Dendritic cell treated with granulocyte-macrophage colony-stimulating factor and Interleukin-4, amounts not matched to agents 40 ng/mL and 50 ng/mL, for 4 days (primary cell): Measurements from ENCODE around the gene CREBBP.

Source experiments
- H3K27ac Mint-ChIP-seq: one replicate; pipeline ENCODE4 v1.8.0; 2022; ENCODE audit warnings: mild to moderate bottlenecking, mixed read lengths
- H3K27me3 Mint-ChIP-seq: one replicate; pipeline ENCODE4 v1.8.0; 2022; ENCODE audit warnings: mild to moderate bottlenecking, mixed read lengths
- H3K36me3 Mint-ChIP-seq: one replicate; pipeline ENCODE4 v1.8.0; 2022; ENCODE audit warnings: low read depth, mixed read lengths
- H3K4me1 Mint-ChIP-seq: one replicate; pipeline ENCODE4 v1.8.0; 2022; ENCODE audit warnings: low read depth, mixed read lengths
- H3K4me3 Mint-ChIP-seq: one replicate; pipeline ENCODE4 v1.8.0; 2022; ENCODE audit warnings: mild to moderate bottlenecking, moderate library complexity, mixed read lengths
- H3K9me3 Mint-ChIP-seq: one replicate; pipeline ENCODE4 v1.8.0; 2022; ENCODE audit warnings: mixed read lengths
- intact Hi-C: fragments of 100-400 bp; cut with micrococcal nuclease; formaldehyde crosslinking; loops from one replicate; pipeline ENCODE4 v1.15.0; 2022

Gene CREBBP

DNA sequence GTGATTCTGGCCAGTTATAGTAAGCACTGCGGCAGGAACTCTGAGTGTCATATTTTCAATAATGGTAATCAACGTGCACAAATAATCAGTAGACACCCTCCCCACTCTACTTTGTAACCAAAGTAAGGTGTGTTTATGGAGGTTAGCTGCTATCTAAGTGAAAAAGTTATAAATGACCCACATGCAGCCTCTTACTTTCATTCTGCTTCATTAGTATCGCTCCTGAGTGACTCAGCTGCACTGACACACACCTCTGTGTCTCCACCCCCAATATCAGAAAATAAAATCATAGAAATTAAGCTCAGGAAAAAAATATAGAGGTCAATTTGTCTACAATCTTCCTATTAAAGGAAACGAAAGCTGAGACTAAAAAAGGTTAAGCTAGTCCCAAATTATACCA, 99.1 kb downstream of the CREBBP start:
- H3K4me3 Mint-ChIP-seq, result no peak overlapping the region
- H3K27ac Mint-ChIP-seq, result no peak overlapping the region
- no peaks in the 10 kb centered on the region for H3K9me3 Mint-ChIP-seq
- intact Hi-C loops, result no loop called here
- peaks cover 98% of the 10 kb centered on the region for H3K36me3 Mint-ChIP-seq
- no peaks in the 10 kb centered on the region for H3K27me3 Mint-ChIP-seq
- H3K4me1 Mint-ChIP-seq, result peaks cover 10% of the 10 kb centered on the region

DNA sequence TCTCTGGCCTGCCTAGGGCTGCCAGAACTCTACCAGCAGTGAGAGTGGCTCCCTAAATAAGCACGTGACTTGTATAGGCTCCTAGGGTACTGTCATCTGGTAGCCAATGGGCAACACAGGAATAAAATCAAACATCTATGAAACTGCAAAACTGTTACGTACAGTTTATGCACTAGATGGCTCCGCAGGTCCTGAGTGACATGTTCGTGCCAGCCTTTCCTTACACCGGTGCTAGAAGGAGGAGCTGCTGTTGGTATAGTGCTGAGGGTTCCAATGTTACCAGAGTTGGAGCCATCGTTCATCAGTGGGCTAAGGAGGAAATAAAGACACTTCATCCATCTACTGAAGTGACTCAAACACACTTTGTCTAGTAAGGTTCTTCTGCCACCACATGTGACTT, 99.9 kb downstream of the CREBBP start:
- H3K4me1 Mint-ChIP-seq, result peaks cover 5% of the 10 kb centered on the region
- H3K9me3 Mint-ChIP-seq, result no peaks in the 10 kb centered on the region
- no peak overlapping the region for H3K4me3 Mint-ChIP-seq
- no peak overlapping the region for H3K27ac Mint-ChIP-seq
- H3K27me3 Mint-ChIP-seq, result no peaks in the 10 kb centered on the region
- H3K36me3 Mint-ChIP-seq, result peaks cover 98% of the 10 kb centered on the region
- intact Hi-C loops, result no loop called here

DNA sequence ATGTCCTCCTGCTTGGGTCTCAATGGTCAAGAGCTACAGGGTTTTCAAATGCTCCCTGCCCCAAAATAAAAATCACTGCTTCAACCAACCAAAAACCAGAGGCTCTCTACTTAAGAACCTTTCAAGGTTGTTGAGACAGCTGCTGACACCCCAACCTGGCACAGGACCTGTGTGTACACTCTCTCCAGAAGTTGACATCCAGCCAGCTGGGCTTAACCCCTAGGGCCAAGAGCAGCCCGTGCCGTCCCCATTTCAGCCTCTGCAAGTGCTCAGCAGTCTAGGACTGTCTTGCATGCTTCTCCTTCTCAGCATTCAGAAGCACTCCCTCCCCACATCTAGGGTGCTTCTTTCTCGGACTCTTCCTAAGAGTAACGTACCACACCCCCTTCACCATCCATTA, 104.2 kb downstream of the CREBBP start:
- Mint-ChIP-seq H3K4me1 (no peaks in the 10 kb centered on the region), H3K27me3 (no peaks in the 10 kb centered on the region), H3K4me3 (no peak overlapping the region), H3K27ac (no peak overlapping the region), H3K9me3 (no peaks in the 10 kb centered on the region), H3K36me3 (peaks cover 98% of the 10 kb centered on the region)
- intact Hi-C loops, result no loop called here

DNA sequence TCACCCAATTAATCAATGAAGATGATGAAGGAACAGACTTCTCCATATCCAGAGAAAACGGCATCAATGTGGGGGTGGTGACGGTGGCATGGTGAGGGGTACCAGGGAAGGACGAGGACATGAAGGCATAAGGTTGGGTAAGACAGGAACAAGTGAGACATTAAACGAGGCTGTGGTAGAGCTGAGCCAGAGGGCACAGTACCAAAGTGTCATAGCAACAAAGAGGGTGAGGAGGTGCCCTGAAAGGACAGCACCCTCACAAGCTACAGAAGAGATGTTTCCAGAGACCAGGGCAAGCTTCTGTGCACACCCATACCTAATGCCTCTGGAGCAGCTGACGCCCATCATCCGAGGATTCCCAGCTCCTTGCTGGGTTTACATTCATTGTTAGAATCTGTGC, 105.7 kb downstream of the CREBBP start:
- H3K27me3 Mint-ChIP-seq, result no peaks in the 10 kb centered on the region
- no peaks in the 10 kb centered on the region for H3K9me3 Mint-ChIP-seq
- H3K4me1 Mint-ChIP-seq, result no peaks in the 10 kb centered on the region
- intact Hi-C loops, result no loop called here
- no peak overlapping the region for H3K4me3 Mint-ChIP-seq
- H3K36me3 Mint-ChIP-seq, result peaks cover 98% of the 10 kb centered on the region
- H3K27ac Mint-ChIP-seq, result no peak overlapping the region

DNA sequence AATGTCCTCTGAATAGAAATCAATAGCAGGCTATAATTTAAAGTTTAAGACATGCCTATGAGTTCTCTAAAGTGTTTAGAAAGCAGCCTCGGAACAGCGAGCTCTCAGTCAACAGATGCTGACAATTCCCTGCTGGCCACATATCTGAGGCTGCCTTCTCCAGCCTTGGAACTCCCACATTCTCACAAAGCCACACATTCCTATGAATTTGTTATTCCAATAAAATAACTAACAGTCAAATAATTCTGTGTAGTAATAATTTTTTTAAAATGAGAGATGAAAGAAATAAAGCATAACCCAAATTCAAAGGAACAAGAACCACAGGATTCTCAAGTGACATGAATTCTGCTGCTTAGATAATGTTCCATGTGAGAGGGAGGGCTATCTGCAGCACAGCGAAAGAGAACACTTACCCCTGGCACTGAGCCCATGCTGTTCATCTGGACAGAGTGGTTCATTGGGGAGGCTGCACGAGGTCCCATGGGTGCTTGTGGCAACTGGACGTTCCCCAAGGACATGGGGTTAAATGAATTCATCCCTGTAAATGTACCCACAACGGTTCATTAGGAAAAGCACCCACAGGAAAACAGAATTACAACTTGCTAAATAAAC, 106.3 kb downstream of the CREBBP start:
- no peak overlapping the region for H3K27ac Mint-ChIP-seq
- H3K9me3 Mint-ChIP-seq, result no peaks in the 10 kb centered on the region
- H3K36me3 Mint-ChIP-seq, result peaks cover 98% of the 10 kb centered on the region
- no peak overlapping the region for H3K4me3 Mint-ChIP-seq
- intact Hi-C loops, result no loop called here
- H3K4me1 Mint-ChIP-seq, result no peaks in the 10 kb centered on the region
- no peaks in the 10 kb centered on the region for H3K27me3 Mint-ChIP-seq

DNA sequence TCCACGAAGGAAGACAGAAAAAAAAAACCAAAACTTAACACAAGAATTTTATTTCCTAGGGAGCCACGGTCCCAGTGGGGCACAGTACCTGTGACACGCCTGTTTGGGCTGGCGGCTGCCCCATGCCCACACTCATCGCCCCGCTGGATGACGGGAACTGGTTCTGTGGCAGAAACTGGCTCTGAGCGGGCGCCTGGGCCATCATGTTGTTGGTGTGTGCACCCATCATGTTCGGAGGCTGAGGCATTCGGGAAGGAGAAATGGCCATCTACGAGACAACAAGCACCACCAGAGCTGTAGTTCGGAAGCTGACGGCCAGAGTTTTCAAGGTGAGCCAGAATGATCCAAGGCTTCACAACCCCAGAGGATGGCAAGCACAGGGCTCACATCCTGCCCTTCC, 106.8 kb downstream of the CREBBP start:
- Mint-ChIP-seq H3K4me1 (no peaks in the 10 kb centered on the region), H3K27ac (no peak overlapping the region), H3K4me3 (no peak overlapping the region), H3K36me3 (peaks cover 98% of the 10 kb centered on the region), H3K27me3 (no peaks in the 10 kb centered on the region), H3K9me3 (no peaks in the 10 kb centered on the region)
- intact Hi-C loops, result no loop called here

DNA sequence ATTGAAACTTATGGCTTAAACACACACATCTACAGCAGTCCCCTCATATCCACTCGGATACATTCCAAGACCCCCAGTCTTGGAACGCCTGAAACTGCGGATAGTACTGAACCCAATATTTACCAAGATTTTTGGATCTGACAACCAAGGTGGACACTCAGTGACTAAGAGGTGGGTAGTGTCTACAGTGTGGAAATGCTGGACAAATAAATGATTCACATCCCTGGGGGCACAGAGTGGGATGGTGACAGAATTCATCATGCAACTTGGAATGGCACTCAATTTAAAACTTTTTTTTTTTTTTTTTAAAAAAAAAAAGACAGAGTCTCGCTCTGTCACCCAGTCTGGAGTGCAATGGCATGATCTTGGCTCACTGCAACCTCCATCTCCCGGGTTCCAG, 109.0 kb downstream of the CREBBP start:
- no peaks in the 10 kb centered on the region for H3K9me3 Mint-ChIP-seq
- no peak overlapping the region for H3K27ac Mint-ChIP-seq
- peaks cover 8% of the 10 kb centered on the region for H3K4me1 Mint-ChIP-seq
- intact Hi-C loops, result no loop called here
- no peaks in the 10 kb centered on the region for H3K27me3 Mint-ChIP-seq
- H3K36me3 Mint-ChIP-seq, result peaks cover 99% of the 10 kb centered on the region
- H3K4me3 Mint-ChIP-seq, result no peak overlapping the region

DNA sequence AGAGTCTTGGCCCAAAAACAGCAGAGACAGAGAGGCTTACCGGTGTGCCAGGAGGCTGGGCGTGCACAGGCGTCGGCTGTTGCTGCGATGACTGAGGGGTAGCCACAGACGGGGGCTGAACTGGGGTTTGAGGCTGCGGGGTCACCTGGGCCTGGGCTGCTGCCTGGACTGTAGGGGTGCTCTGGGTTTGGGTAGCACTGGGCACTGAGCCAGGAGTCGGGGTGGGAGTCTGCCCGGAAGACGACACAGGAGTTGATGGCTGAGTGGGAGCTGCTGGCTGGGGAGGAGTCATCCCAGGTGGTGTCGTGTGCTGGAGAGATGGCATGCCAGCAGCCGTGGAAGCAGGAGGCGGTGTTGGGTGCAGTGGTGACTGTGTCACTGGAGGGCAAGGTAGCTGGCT, 110.0 kb downstream of the CREBBP start:
- no peaks in the 10 kb centered on the region for H3K27me3 Mint-ChIP-seq
- peaks cover 8% of the 10 kb centered on the region for H3K4me1 Mint-ChIP-seq
- no peaks in the 10 kb centered on the region for H3K9me3 Mint-ChIP-seq
- H3K4me3 Mint-ChIP-seq, result no peak overlapping the region
- intact Hi-C loops, result no loop called here
- H3K36me3 Mint-ChIP-seq, result peaks cover 97% of the 10 kb centered on the region
- no peak overlapping the region for H3K27ac Mint-ChIP-seq

DNA sequence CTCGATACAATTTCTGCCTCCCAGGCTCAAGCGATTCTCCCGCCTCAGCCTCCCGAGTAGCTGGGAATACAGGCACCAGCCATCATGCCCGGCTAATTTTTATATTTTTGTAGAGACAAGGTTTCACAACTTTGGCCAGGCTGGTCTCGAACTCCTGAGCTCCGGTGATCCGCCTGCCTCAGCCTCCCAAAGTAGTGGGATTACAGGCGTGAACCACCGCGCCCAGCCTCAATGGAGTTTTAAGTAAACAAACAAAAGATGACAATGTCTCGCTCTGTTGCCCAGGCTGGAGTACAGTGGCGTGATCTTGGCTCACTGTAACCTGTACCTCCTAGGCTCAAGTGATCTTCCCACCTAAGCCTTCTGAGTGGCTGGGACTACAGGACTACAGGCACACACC, 110.6 kb downstream of the CREBBP start:
- H3K27me3 Mint-ChIP-seq, result no peaks in the 10 kb centered on the region
- peaks cover 95% of the 10 kb centered on the region for H3K36me3 Mint-ChIP-seq
- H3K4me1 Mint-ChIP-seq, result peaks cover 8% of the 10 kb centered on the region
- H3K27ac Mint-ChIP-seq, result no peak overlapping the region
- intact Hi-C loops, result no loop called here
- no peaks in the 10 kb centered on the region for H3K9me3 Mint-ChIP-seq
- H3K4me3 Mint-ChIP-seq, result no peak overlapping the region

DNA sequence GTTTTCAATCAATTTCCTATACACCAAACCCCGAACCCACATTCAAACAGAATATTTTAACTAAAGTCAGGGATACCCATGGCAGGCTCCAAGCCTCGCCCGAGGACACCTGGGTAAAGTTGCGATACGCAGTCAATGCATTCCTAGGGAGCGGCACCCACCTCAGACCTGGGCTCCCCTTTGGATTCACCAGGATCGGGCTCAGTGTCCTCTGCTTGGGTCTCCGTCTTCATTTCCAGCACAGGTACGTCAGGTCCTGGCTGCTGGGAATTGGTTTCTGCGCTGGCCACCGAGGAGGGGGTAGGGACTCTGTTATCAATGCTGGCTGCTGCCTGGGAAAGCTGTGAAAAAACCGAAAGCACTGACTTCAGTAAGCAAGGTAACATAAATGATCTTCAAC, 111.5 kb downstream of the CREBBP start:
- intact Hi-C loops, result no loop called here
- no peak overlapping the region for H3K4me3 Mint-ChIP-seq
- H3K27ac Mint-ChIP-seq, result no peak overlapping the region
- H3K9me3 Mint-ChIP-seq, result no peaks in the 10 kb centered on the region
- no peaks in the 10 kb centered on the region for H3K27me3 Mint-ChIP-seq
- H3K36me3 Mint-ChIP-seq, result peaks cover 95% of the 10 kb centered on the region
- H3K4me1 Mint-ChIP-seq, result peaks cover 8% of the 10 kb centered on the region

DNA sequence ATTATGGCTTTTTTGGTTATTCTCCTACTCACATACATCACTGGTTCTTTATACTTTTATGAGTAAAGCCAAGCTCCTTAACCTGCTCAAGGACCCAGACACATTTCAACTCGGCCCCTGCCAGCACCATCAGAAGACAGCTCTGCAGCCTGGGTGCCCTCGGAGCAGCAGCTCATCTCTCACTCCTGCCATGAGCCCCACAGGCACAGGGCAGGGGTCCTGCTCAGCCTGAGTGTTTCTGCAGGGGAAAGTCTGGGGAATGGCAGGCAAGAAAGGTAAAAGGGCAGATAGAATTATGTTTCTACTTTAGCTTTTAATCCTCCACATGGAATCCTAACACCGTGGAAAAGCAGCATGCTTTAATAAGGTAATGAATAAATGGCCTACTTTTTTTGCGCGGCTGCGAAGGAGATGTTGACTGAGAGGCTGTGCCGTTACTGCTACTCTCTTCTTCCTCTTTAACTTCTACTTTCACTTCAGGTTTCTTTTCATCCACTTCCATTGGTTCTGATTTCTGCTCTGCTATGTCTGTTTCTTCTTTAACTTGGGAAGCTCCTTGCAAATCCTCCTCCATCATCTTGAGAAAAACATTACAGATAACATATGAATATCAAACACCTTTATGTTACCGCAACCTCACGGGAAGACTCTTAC, 113.1 kb downstream of the CREBBP start:
- Mint-ChIP-seq H3K4me3 (no peak overlapping the region), H3K27ac (peak overlapping the region; percentile 13), H3K36me3 (peaks cover 95% of the 10 kb centered on the region), H3K4me1 (peaks cover 8% of the 10 kb centered on the region), H3K27me3 (no peaks in the 10 kb centered on the region), H3K9me3 (no peaks in the 10 kb centered on the region)
- intact Hi-C loops, result no loop called here

DNA sequence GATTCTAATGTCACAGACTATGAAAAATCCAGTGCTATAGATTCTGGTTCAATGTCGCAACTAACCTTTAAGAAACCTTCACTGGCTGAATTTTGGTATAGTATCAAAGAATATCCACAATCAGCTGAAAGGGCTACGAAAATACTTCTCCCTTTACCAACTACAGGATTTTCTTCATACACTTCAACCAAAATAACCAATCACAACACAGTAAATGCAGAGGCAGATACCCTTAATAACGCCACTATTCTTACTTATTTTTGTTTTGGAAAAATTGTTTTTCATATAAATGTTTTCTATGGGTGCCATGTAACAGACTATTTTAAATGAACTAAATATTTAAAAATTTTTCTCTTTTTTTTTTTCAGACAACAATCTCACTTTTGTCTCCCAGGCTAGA, 114.3 kb downstream of the CREBBP start:
- Mint-ChIP-seq H3K4me1 (peaks cover 8% of the 10 kb centered on the region), H3K36me3 (peaks cover 95% of the 10 kb centered on the region), H3K27ac (no peak overlapping the region), H3K9me3 (no peaks in the 10 kb centered on the region), H3K4me3 (no peak overlapping the region), H3K27me3 (no peaks in the 10 kb centered on the region)
- intact Hi-C loops, result no loop called here

DNA sequence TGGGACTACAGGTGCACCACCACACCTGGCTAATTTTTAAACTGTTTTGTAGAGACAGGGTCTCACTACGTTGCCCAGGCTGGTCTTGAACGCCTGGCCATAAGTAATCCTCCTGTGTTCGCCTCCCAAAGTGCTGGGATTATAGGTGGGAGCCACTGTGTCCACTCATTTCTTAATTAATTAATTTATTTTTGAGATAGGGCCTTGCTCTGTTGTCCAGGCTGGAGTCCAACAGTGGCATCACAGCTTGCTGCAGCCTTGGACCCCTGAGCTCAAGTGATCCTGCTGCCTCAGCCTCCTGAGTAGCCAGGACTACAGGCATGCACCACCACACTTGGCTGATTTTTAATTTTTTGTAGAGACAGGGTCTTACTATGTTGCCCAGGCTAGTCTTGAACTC, 116.1 kb downstream of the CREBBP start:
- no peaks in the 10 kb centered on the region for H3K27me3 Mint-ChIP-seq
- no peaks in the 10 kb centered on the region for H3K9me3 Mint-ChIP-seq
- no peak overlapping the region for H3K4me3 Mint-ChIP-seq
- H3K36me3 Mint-ChIP-seq, result peaks cover 95% of the 10 kb centered on the region
- no peak overlapping the region for H3K27ac Mint-ChIP-seq
- intact Hi-C loops, result no loop called here
- peaks cover 8% of the 10 kb centered on the region for H3K4me1 Mint-ChIP-seq

DNA sequence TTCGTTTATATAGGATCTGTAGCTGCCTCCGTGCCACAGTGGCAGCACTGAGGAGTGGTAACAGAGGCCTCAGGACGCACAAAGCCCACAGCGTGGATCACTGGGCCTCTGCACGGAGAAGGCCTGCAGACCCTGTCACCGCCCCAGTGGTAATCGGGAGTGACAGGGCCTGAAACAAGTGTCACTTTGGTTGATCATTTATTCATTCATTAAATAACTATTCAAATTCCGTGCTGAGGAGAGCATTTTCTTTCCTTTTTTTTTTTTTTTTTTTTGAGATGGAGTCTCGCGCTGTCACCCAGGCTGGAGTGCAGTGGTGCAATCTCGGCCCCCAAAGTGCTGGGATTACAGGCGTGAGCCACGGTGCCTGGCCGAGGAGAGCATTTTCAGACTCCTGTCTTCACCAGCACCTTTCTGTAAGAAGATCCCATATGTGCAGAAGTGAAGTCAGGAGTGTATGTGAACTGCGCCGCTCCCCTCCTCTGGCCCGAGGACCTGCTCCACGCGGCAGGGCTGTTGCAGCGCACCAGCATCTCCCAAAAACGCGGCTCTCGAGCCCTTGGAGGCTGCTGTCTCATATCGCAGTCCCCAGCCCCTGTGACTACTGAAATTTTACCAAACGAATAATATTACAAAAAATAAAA, 118.3 kb downstream of the CREBBP start:
- Mint-ChIP-seq H3K4me1 (peaks cover 1% of the 10 kb centered on the region), H3K4me3 (no peak overlapping the region), H3K9me3 (no peaks in the 10 kb centered on the region), H3K36me3 (peaks cover 96% of the 10 kb centered on the region), H3K27ac (no peak overlapping the region), H3K27me3 (no peaks in the 10 kb centered on the region)
- intact Hi-C loops, result no loop called here
